OCI-LY7 (cell line): ENCODE results near the gene MTHFS.

Source experiments
- CTCF ChIP-seq: fragments of 200-600 bp; sonication (generic); conservative IDR thresholded peaks from 2 replicates; pipeline ENCODE4 v1.5.1; 2014; ENCODE audit warnings: mild to moderate bottlenecking, antibody characterized with exemption, low read length, moderate library complexity, mixed read lengths
- EZH2phosphoT487 ChIP-seq: fragments of 200-600 bp; sonication (generic); IDR thresholded peaks from 2 replicates; pipeline ENCODE4 v1.6.1; 2018; ENCODE audit warnings: low read depth, borderline replicate concordance, mild to moderate bottlenecking, mixed run types, antibody characterized with exemption, low read length, moderate library complexity, mixed read lengths

GRCh38 chr15:79826800-79827199 lies 70.0 kb downstream of the MTHFS start:
- TF ChIP-seq CTCF (no peak), EZH2phosphoT487 (no peak)
